Liver (tissue), 9 donors: ENCODE measurements around the gene CDC42BPB. TPM values are rescaled to one million over a fixed set of nuclear protein-coding genes. Genes with fewer than 3 reads are reported as not detected.

Experiments
- DNase-seq: peaks from one replicate; pipeline ENCODE4 v3.0.0-alpha.2; 2017; ENCODE audit warnings: low spot score
- H3K27ac ChIP-seq, 2 donors: one replicate each; pipeline ENCODE4 v1.7.0; 2013; ENCODE audit warnings: inconsistent platforms in 2 of 2, low read length in 2 of 2, control low read depth in 1 of 2, low read depth in 1 of 2, mild to moderate bottlenecking in 1 of 2
- H3K27me3 ChIP-seq, 4 donors: one replicate each; pipeline versions ENCODE4 v1.6.1 to v1.7.0; 2013; ENCODE audit warnings: low read length in 3 of 4, inconsistent platforms in 1 of 4, mild to moderate bottlenecking in 1 of 4, moderate library complexity in 1 of 4; ENCODE audit not compliant: control insufficient read depth in 4 of 4, insufficient read depth in 4 of 4
- H3K36me3 ChIP-seq, 4 donors: one replicate each; pipeline versions ENCODE4 v1.6.1 to v1.7.0; 2013; ENCODE audit warnings: low read length in 3 of 4, mild to moderate bottlenecking in 3 of 4, low read depth in 1 of 4, moderate library complexity in 1 of 4; ENCODE audit not compliant: control insufficient read depth in 4 of 4, insufficient read depth in 3 of 4
- H3K4me1 ChIP-seq, 4 donors: one replicate each; pipeline versions ENCODE4 v1.6.1 to v1.7.0; 2013; ENCODE audit warnings: low read length in 3 of 4, mild to moderate bottlenecking in 3 of 4, moderate library complexity in 1 of 4; ENCODE audit not compliant: control insufficient read depth in 4 of 4, insufficient read depth in 4 of 4
- H3K4me3 ChIP-seq, 3 donors: one replicate each; pipeline versions ENCODE4 v1.6.1 to v1.7.0; 2013; ENCODE audit warnings: low read length in 3 of 3, control low read depth in 1 of 3, low read depth in 1 of 3, mild to moderate bottlenecking in 1 of 3
- H3K9ac ChIP-seq, 2 donors: one replicate each; pipeline ENCODE4 v1.7.0; 2013; ENCODE audit warnings: low read length in 2 of 2, mild to moderate bottlenecking in 2 of 2, moderate library complexity in 2 of 2, control low read depth in 1 of 2, low read depth in 1 of 2
- H3K9me3 ChIP-seq, 4 donors: one replicate each; pipeline versions ENCODE4 v1.6.1 to v1.7.0; 2013; ENCODE audit warnings: low read length in 3 of 4; ENCODE audit not compliant: control insufficient read depth in 4 of 4
- CTCF ChIP-seq: fragments of 150-350 bp; IDR thresholded peaks from 2 replicates; pipeline ENCODE4 v1.5.1; 2017; ENCODE audit warnings: improper control_type of control experiment, low read depth, low read length; ENCODE audit not compliant: missing input control
- EGR1 ChIP-seq, 2 donors: IDR thresholded peaks; 2 replicates each; pipeline ENCODE4 v1.6.1; 2016 to 2018; ENCODE audit warnings: antibody characterized with exemption in 2 of 2, low read depth in 2 of 2
- FOXA1 ChIP-seq: IDR thresholded peaks from 2 replicates; pipeline ENCODE4 v1.6.1; 2016; ENCODE audit warnings: antibody characterized with exemption
- FOXA2 ChIP-seq: IDR thresholded peaks from 2 replicates; pipeline ENCODE4 v1.6.1; 2016; ENCODE audit warnings: antibody characterized with exemption
- GABPA ChIP-seq, 2 donors: IDR thresholded peaks in 1 of 2; conservative IDR thresholded peaks in 1 of 2; 2 replicates each; pipeline ENCODE4 v1.6.1; 2016; ENCODE audit warnings: antibody characterized with exemption in 2 of 2, mild to moderate bottlenecking in 1 of 2, moderate library complexity in 1 of 2
- HNF4A ChIP-seq, 2 donors: conservative IDR thresholded peaks; 2 replicates each; pipeline ENCODE4 v1.6.1; 2016; ENCODE audit warnings: antibody characterized with exemption in 2 of 2, mild to moderate bottlenecking in 2 of 2
- HNF4G ChIP-seq: IDR thresholded peaks from 2 replicates; pipeline ENCODE4 v1.6.1; 2016; ENCODE audit warnings: antibody characterized with exemption
- JUND ChIP-seq, 2 donors: IDR thresholded peaks; 2 replicates each; pipeline ENCODE4 v1.6.1; 2016; ENCODE audit warnings: antibody characterized with exemption in 2 of 2
- RAD21 ChIP-seq, 2 donors: IDR thresholded peaks; 2 replicates each; pipeline ENCODE4 v1.6.1; 2016; ENCODE audit warnings: antibody characterized with exemption in 2 of 2, mild to moderate bottlenecking in 2 of 2
- REST ChIP-seq: IDR thresholded peaks from 2 replicates; pipeline ENCODE4 v1.6.1; 2016; ENCODE audit warnings: antibody characterized with exemption, mild to moderate bottlenecking
- SP1 ChIP-seq: IDR thresholded peaks from 2 replicates; pipeline ENCODE4 v1.6.1; 2018; ENCODE audit warnings: antibody characterized with exemption, mild to moderate bottlenecking
- TAF1 ChIP-seq: conservative IDR thresholded peaks from 2 replicates; pipeline ENCODE4 v1.6.1; 2016; ENCODE audit warnings: antibody characterized with exemption, mild to moderate bottlenecking
- YY1 ChIP-seq: IDR thresholded peaks from 2 replicates; pipeline ENCODE4 v1.6.1; 2016; ENCODE audit warnings: antibody characterized with exemption, mild to moderate bottlenecking
- ZBTB33 ChIP-seq: IDR thresholded peaks from 2 replicates; pipeline ENCODE4 v1.6.1; 2016; ENCODE audit warnings: antibody characterized with exemption
- WGBS: extraction: QIAGEN DNeasy Blood & Tissue Kit; methylation state at CpG from one replicate; pipeline ENCODE4 v1.1.7; 2013; 5-methylcytosine and 5-hydroxymethylcytosine counted together
- polyA plus RNA-seq, 2 donors: library from polyadenylated mRNA; stranded (reverse) in 1 of 2; unstranded in 1 of 2; fragments of 200-250 nt in 1 of 2; fragments of >200 nt in 1 of 2; fragmentation: Nextera tagmentation in 1 of 2; extraction: Ambion mirVana in 1 of 2; gene quantifications; one replicate each; pipeline versions ENCODE4 v1.2.1 to v1.2.3, GENCODE V29; 2013 to 2015
- total RNA-seq, 2 donors: library from RNA; depleted of rRNA; stranded (reverse); fragments of >200 nt; gene quantifications; one replicate each; pipeline ENCODE4 v1.2.3, GENCODE V29; 2014
- TF ChIP-seq, protein P1 (sequence below): IDR thresholded peaks from 2 replicates; pipeline ENCODE4 v1.6.1; 2016; ENCODE audit warnings: antibody characterized with exemption
- donor health status: healthy.
- donor health status: healthy.
- donor health status: healthy.
- donor health status: healthy.
- donor health status: healthy.

The CDC42BPB gene
- total and polyA plus RNA-seq, 4 donors = 4.1 to 78.7 (median 29.7) TPM

- no peak for TF ChIP-seq GABPA (IDR thresholded peaks at IDR 0.05 in 1 of 2, conservative IDR thresholded peaks at IDR 0.05 in 1 of 2)
- TF ChIP-seq JUND (IDR thresholded peaks at IDR 0.05) = no peak
- no peak for TF ChIP-seq FOXA1
- TF ChIP-seq CTCF = no peak
- TF ChIP-seq YY1 = no peak
- no peak for TF ChIP-seq FOXA2
- no peak for TF ChIP-seq EGR1 (IDR thresholded peaks at IDR 0.05; ENCODE audit: low read depth in 2 of 2)
- TF ChIP-seq TAF1 = no peak
- TF ChIP-seq, protein P1, sequence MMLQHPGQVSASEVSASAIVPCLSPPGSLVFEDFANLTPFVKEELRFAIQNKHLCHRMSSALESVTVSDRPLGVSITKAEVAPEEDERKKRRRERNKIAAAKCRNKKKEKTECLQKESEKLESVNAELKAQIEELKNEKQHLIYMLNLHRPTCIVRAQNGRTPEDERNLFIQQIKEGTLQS = no peak
- TF ChIP-seq HNF4G = no peak
- TF ChIP-seq HNF4A (conservative IDR thresholded peaks at IDR 0.05) = no peak
- TF ChIP-seq SP1 = no peak
- no peak for TF ChIP-seq RAD21 (IDR thresholded peaks at IDR 0.05)
- H3K9me3 ChIP-seq = no peaks in the 10 kb centered on the region
- H3K36me3 ChIP-seq = peaks cover 0 to 26% (median 3%) of the 10 kb centered on the region in 4 donors
- H3K9ac ChIP-seq = no peak overlapping the region
- 97% methylated on average over 30 of the region's 30 CpGs for WGBS
- no peak overlapping the region for H3K4me3 ChIP-seq
- no peaks in the 10 kb centered on the region for H3K27me3 ChIP-seq
- no peaks in the 10 kb centered on the region for H3K4me1 ChIP-seq
- no peak overlapping the region for H3K27ac ChIP-seq
- no peak for DNase-seq
Observed at GRCh38 chr14:102906616-102907302, 150.6 kb downstream of the CDC42BPB start.

DNA sequence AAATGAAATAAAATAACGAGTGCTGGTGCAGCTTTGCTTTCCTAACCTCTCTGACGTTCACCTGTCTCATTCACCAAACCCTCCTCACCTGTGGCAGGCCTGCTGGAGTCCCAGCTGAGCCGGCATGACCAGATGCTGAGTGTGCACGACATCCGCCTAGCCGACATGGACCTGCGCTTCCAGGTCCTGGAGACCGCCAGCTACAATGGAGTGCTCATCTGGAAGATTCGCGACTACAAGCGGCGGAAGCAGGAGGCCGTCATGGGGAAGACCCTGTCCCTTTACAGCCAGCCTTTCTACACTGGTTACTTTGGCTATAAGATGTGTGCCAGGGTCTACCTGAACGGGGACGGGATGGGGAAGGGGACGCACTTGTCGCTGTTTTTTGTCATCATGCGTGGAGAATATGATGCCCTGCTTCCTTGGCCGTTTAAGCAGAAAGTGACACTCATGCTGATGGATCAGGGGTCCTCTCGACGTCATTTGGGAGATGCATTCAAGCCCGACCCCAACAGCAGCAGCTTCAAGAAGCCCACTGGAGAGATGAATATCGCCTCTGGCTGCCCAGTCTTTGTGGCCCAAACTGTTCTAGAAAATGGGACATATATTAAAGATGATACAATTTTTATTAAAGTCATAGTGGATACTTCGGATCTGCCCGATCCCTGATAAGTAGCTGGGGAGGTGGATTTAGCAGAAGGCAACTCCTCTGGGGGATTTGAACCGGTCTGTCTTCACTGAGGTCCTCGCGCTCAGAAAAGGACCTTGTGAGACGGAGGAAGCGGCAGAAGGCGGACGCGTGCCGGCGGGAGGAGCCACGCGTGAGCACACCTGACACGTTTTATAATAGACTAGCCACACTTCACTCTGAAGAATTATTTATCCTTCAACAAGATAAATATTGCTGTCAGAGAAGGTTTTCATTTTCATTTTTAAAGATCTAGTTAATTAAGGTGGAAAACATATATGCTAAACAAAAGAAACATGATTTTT lies 151.9 kb downstream of the CDC42BPB start:
- 97% methylated on average over 38 of the region's 38 CpGs for WGBS
- no peak for DNase-seq
- H3K4me1 ChIP-seq = no peaks in the 10 kb centered on the region
- H3K9me3 ChIP-seq = no peaks in the 10 kb centered on the region
- no peak overlapping the region for H3K9ac ChIP-seq
- no peaks in the 10 kb centered on the region for H3K27me3 ChIP-seq
- H3K36me3 ChIP-seq = peaks cover 0 to 29% (median 3%) of the 10 kb centered on the region in 4 donors
- no peak for TF ChIP-seq FOXA1
- no peak for TF ChIP-seq TAF1
- no peak for TF ChIP-seq ZBTB33
- no peak for TF ChIP-seq JUND (IDR thresholded peaks at IDR 0.05)
- TF ChIP-seq, protein P1 = no peak
- TF ChIP-seq EGR1 (IDR thresholded peaks at IDR 0.05; ENCODE audit: low read depth in 2 of 2) = no peak
- no peak for TF ChIP-seq RAD21 (IDR thresholded peaks at IDR 0.05)
- TF ChIP-seq SP1 = no peak
- no peak for TF ChIP-seq HNF4A (conservative IDR thresholded peaks at IDR 0.05)
- TF ChIP-seq HNF4G = no peak
- no peak for TF ChIP-seq YY1
- no peak for TF ChIP-seq CTCF
- TF ChIP-seq REST = no peak
- H3K4me3 ChIP-seq = no peak overlapping the region
- H3K27ac ChIP-seq = no peak overlapping the region
